Esophagus squamous epithelium (tissue), 5 donors: ENCODE results near the gene EIF1AY. TPM values are rescaled to one million over a fixed set of nuclear protein-coding genes. Genes with fewer than 3 reads are reported as not detected.
"Not testable (repeated sequence)": the region's sequence is repeated elsewhere in the genome, so short reads cannot be mapped to it uniquely, and the experiment has no call there.

Experiments used
- DNase-seq: peaks from one replicate; lab custom pipeline; 2025; lab: John Stamatoyannopoulos, UW
- H3K27ac ChIP-seq, 4 donors: fragments of 200-600 bp; sonication (generic); one replicate each; pipeline ENCODE4 v1.5.1; 2016 to 2019; ENCODE audit warnings: mild to moderate bottlenecking in 1 of 4
- H3K27me3 ChIP-seq, 4 donors: fragments of 200-600 bp; sonication (generic); 1 replicate in 3 of 4; 2 replicates in 1 of 4; pipeline versions ENCODE4 v1.5.1 to v1.6.0; 2017 to 2021; ENCODE audit warnings: antibody characterized with exemption in 1 of 4
- H3K36me3 ChIP-seq, 3 donors: fragments of 200-600 bp; sonication (generic); one replicate each; pipeline ENCODE4 v1.5.1; 2016 to 2019
- H3K4me1 ChIP-seq, 3 donors: fragments of 200-600 bp; sonication (generic); one replicate each; pipeline ENCODE4 v1.5.1; 2017 to 2019
- H3K4me3 ChIP-seq, 4 donors: fragments of 200-600 bp; sonication (generic); 1 replicate in 3 of 4; 2 replicates in 1 of 4; pipeline ENCODE4 v1.5.1; 2016 to 2019; ENCODE audit warnings: mild to moderate bottlenecking in 2 of 4, moderate library complexity in 1 of 4
- H3K9me3 ChIP-seq, 3 donors: fragments of 200-600 bp; sonication (generic); one replicate each; pipeline ENCODE4 v1.5.1; 2016 to 2019
- POLR2A ChIP-seq, 4 donors: fragments of 450-650 bp; IDR thresholded peaks; one replicate each; pipeline ENCODE4 v1.6.1; 2017; ENCODE audit warnings: antibody characterized with exemption in 4 of 4, mild to moderate bottlenecking in 4 of 4, moderate library complexity in 3 of 4
- WGBS, 2 donors: methylation state at CpG; one replicate each; pipeline ENCODE4 v1.1.5; 2018; 5-methylcytosine and 5-hydroxymethylcytosine counted together
- intact Hi-C: fragments of 100-400 bp; cut with DNase I; formaldehyde crosslinking; loops from one replicate; pipeline ENCODE4 v1.15.0; 2022
- total RNA-seq, 4 donors: library from RNA; depleted of rRNA; stranded (reverse); fragments of >200 nt; gene quantifications; one replicate each; pipeline ENCODE4 v1.1.0, GENCODE V29; 2016
- TF ChIP-seq, protein P1 (sequence below), 6 experiments: fragments of 450-650 bp in 4 of 6; fragments of 200-600 bp in 2 of 6; sonication (generic) in 2 of 6; IDR thresholded peaks; one replicate each; pipeline ENCODE4 v1.5.1; 2016 to 2019; ENCODE audit warnings: antibody characterized with exemption in 6 of 6, mild to moderate bottlenecking in 4 of 6, moderate library complexity in 4 of 6
- donor health status: DM: yes; HTN: yes; CAD: no.

EIF1AY gene
- total RNA-seq, 4 donors from 2014 or later = 20.4 to 24.0 TPM; not detected in 2

GRCh38 chrY:20546071-20546470 lies 29.5 kb upstream of the EIF1AY start:
- no peaks in the 10 kb centered on the region for H3K9me3 ChIP-seq
- H3K4me3 ChIP-seq = no peak overlapping the region
- DNase-seq = no peak
- no peak overlapping the region for H3K27ac ChIP-seq
- WGBS, 2 donors = 50% methylated on average over 1 of the region's 2 CpGs; no CpG with 5 or more reads in 1 of the 2 donors
- no peaks in the 10 kb centered on the region for H3K4me1 ChIP-seq
- TF ChIP-seq, protein P1, sequence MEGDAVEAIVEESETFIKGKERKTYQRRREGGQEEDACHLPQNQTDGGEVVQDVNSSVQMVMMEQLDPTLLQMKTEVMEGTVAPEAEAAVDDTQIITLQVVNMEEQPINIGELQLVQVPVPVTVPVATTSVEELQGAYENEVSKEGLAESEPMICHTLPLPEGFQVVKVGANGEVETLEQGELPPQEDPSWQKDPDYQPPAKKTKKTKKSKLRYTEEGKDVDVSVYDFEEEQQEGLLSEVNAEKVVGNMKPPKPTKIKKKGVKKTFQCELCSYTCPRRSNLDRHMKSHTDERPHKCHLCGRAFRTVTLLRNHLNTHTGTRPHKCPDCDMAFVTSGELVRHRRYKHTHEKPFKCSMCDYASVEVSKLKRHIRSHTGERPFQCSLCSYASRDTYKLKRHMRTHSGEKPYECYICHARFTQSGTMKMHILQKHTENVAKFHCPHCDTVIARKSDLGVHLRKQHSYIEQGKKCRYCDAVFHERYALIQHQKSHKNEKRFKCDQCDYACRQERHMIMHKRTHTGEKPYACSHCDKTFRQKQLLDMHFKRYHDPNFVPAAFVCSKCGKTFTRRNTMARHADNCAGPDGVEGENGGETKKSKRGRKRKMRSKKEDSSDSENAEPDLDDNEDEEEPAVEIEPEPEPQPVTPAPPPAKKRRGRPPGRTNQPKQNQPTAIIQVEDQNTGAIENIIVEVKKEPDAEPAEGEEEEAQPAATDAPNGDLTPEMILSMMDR (IDR thresholded peaks at IDR 0.05) = no peak
- no peak for TF ChIP-seq POLR2A (IDR thresholded peaks at IDR 0.05)
- intact Hi-C loops = no loop called here
- H3K27me3 ChIP-seq = no peaks in the 10 kb centered on the region
- H3K36me3 ChIP-seq = no peaks in the 10 kb centered on the region

DNA sequence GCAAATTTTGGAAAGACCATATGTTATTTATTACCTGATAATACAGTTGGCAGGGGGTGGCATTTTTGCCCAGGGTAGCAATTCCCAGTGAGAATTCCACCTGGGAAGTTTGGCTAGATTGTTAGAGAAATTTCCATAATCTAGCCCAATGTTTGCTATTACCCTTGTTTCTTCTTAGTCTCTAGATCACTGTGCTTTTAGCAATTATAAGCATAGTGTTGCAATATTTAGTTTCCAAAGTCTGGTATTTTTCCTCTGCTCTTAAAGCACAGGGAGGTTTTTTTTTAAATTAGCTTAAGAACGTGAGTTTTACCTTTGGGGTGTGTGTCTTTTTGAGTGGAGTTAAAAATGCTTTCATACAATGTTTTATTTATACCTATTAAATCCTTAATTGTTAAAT lies 26.3 kb upstream of the EIF1AY start:
- no peaks in the 10 kb centered on the region for H3K36me3 ChIP-seq
- H3K4me3 ChIP-seq = no peak overlapping the region
- no peaks in the 10 kb centered on the region for H3K9me3 ChIP-seq
- TF ChIP-seq POLR2A (IDR thresholded peaks at IDR 0.05) = no peak
- TF ChIP-seq, protein P1 (IDR thresholded peaks at IDR 0.05) = no peak
- H3K27ac ChIP-seq = no peak overlapping the region
- H3K4me1 ChIP-seq = no peaks in the 10 kb centered on the region
- DNase-seq = no peak
- intact Hi-C loops = no loop called here
- 38% methylated on average over 1 of the region's 1 CpG; no CpG with 5 or more reads in 1 of the 2 donors for WGBS, 2 donors
- no peaks in the 10 kb centered on the region for H3K27me3 ChIP-seq

DNA sequence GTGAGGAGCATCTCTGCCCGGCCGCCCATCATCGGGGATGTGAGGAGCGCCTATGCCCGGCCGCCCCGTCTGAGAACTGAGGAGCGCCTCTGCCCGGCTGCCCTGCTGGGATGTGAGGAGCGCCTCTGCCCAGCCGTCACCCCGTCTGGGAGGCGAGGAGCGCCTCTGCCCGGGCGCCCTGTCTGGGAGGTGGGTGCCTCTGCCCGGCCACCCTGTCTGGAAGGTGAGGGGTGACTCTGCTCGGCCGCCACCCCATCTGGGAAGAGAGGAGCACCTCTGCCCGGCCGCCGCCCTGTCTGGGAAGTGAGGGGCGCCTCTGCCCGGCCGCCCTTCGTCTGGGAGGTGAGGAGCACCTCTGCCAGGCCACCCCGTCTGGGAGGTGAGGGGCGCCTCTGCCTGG lies 23.7 kb upstream of the EIF1AY start:
- intact Hi-C loops = no loop called here
- no peak for TF ChIP-seq POLR2A (IDR thresholded peaks at IDR 0.05)
- TF ChIP-seq, protein P1 (IDR thresholded peaks at IDR 0.05) = no peak
- no peak for DNase-seq
- no CpG with 5 or more reads among the region's 28 CpGs for WGBS, 2 donors
- H3K4me3 ChIP-seq = no peak overlapping the region
- no peaks in the 10 kb centered on the region for H3K27me3 ChIP-seq
- no peaks in the 10 kb centered on the region for H3K36me3 ChIP-seq
- H3K9me3 ChIP-seq = no peaks in the 10 kb centered on the region
- no peak overlapping the region for H3K27ac ChIP-seq
- H3K4me1 ChIP-seq = no peaks in the 10 kb centered on the region

- intact Hi-C loops, H3K9me3 ChIP-seq, H3K36me3 ChIP-seq, DNase-seq, H3K4me3 ChIP-seq, H3K4me1 ChIP-seq, H3K27ac ChIP-seq, H3K27me3 ChIP-seq: not testable (repeated sequence)
- WGBS, 2 donors = 98% methylated on average over 6 of the region's 10 CpGs; no CpG with 5 or more reads in 1 of the 2 donors
Observed at GRCh38 chrY:20552764-20553323, 22.7 kb upstream of the EIF1AY start.

GRCh38 chrY:20555820-20556219 lies 19.8 kb upstream of the EIF1AY start:
- H3K4me1 ChIP-seq = no peaks in the 10 kb centered on the region
- DNase-seq = no peak
- intact Hi-C loops = no loop called here
- H3K9me3 ChIP-seq = no peaks in the 10 kb centered on the region
- no peaks in the 10 kb centered on the region for H3K36me3 ChIP-seq
- 72% methylated on average over 2 of the region's 2 CpGs; no CpG with 5 or more reads in 1 of the 2 donors for WGBS, 2 donors
- no peaks in the 10 kb centered on the region for H3K27me3 ChIP-seq
- TF ChIP-seq POLR2A (IDR thresholded peaks at IDR 0.05) = no peak
- TF ChIP-seq, protein P1 (IDR thresholded peaks at IDR 0.05) = no peak
- no peak overlapping the region for H3K27ac ChIP-seq
- no peak overlapping the region for H3K4me3 ChIP-seq
